NCI-H748 treated with DMSO at 0.1 percent for 48 hours (cell line): ENCODE results near the gene CRISPLD2.
"Not testable (repeated sequence)": the region's sequence is repeated elsewhere in the genome, so short reads cannot be mapped to it uniquely, and the experiment has no call there.

Experiments
- DNase-seq: peaks from one replicate; lab custom pipeline; 2025; lab: John Stamatoyannopoulos, UW

Gene CRISPLD2

DNA sequence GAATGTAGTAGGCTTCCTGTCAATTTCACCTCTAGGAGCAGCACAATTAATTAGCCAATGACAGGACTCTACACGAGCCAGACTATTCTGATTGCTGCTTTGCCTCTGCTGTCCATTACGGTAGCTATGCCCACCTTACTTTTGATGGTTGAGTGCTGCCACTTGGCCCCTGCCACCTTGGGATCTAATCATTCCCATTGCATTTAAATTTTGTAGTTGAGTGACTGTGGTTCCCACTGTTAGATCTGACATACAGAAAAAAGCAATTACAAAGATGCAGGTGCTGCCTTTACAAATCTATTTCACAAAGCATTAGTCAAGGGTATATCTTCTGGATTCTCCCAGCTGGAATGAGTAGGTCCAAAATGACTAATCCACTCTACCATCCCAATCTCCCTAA, 39.9 kb downstream of the CRISPLD2 start:
- no peak for DNase-seq

DNA sequence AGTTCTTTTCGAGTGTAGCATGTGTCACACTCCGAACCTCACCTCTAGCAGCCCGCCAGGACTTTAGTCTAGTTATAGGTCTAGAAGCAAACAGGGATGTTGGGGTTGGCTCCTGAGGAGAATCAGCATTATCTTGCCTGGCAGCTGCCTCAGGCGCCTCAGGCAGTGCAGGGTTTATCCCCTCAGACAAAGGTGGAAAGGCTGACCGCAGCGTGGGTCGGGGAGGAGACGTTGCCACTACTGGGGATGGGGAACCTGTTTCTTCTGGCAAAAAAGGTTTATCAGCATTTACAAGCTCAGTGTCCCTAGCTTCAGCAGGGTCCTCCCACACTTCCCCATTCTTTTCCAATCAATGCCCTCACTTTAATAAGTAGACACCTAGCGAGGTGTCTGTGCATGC, 40.6 kb downstream of the CRISPLD2 start:
- DNase-seq, result no peak

DNA sequence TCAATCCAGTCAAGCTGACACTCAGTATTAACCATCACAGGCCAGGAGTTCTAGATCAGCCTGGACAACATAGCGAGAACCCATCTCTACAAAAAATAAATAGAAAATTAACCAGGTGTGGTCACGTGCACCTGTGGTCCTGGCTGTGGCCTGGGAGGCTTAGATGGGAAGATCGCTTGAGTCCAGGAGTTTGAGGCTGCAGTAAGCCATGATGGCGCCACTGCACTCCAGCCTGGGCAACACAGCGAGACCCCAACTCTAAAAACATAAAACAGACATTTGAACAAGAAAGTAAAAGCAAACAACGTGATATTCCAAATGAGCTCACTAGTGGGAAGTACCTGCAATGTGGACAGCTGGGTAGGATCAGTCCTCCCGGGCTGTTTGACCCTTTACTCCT, 41.9 kb downstream of the CRISPLD2 start:
- no peak for DNase-seq

DNA sequence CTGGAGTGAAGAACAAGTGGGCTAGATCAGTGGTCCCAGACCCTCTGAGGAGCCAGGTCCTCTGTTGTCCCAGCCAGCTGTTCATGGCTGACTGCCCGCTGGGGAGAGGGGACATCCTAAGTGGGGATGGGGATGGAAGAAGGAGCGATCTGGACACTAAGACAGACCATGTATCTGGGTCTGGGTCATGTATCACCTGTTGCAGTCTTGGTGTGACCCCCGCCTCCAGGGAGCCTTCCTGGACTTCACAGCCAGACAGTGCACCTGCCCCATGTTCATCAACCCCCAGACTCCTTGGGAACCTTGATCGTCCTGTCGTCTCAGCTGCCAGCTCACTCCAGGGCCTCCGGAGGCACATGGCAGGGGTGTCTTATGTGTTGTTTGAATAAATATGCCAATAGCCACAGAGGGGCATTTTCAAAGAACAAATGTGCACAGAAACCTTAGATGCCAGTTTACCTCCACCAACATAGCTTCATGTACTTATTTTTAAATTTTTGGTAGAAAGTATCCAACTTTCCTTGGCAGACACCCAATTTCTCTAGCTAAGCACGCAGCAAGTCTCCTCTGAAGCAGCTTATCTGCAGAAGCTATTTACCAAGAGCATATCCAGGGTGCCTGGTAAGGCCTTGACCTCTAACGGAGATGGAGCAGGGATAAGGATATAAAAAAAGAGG, 43.2 kb downstream of the CRISPLD2 start:
- DNase-seq, result no peak

DNA sequence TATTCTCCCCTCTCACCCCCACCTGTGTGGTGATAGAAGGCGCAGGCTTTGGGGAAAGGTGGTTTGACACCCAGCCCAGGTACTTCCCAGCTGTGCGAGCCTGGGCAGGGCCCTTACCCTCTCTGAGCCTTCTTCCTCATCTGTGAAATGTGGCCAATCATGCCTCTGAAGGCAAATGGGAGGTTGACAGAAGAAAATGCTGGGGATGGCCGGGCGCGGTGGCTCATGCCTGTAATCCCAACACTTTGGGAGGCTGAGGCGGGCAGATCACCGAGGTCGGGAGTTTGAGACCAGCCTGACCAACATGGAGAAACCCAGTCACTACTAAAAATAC, 43.7 kb downstream of the CRISPLD2 start:
- DNase-seq, result no peak

DNA sequence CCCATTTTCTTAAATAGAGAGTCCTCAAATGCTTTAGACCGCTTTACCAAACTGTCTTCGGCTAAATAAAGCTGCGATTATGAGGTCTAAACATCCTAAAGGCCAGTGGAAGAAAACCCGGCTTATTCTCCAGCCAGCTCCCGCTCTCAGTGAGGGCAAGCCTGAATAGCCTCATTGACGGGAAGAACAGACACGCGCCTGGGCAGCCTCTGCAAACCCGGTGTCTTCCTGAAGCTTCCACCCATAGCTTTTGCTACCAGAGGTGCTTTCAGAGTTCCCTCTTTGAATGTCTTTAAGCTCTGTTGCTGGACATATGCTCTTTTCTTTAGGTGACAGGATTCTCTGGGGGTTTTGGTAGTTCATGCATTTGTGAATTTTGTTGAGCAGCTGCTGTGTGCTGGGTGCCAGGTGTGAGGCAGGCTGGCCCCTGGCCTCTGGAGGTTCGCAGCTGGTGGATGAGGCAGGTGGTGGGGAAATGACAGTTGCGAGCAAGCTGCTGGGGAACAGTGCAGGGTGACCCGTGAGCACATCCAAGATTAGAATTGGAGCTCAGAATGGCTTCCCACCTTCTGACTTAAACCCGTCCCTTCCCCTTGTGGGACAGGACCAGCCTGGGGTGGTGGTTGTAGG, 44.7 kb downstream of the CRISPLD2 start:
- DNase-seq, result no peak

DNA sequence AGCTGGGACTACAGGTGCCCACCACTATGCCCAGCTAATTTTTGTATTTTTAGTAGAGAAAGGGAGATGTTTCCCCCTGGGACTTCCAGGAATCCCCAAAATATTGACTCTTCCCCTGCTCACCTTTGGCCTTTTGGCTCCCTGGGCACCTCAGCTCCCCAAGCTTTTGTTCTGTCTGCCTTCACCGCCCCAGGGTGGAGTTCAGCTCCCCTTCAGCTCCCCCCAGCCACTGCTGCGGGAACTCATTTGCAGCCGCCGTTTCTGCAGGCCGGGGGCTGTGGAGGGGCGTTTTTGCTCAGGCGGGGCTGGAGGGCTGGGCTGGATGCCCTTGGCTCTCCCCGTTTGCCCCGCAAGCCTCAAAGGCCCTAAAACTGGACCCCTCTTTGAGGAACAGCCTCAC, 47.9 kb downstream of the CRISPLD2 start:
- no peak for DNase-seq

DNA sequence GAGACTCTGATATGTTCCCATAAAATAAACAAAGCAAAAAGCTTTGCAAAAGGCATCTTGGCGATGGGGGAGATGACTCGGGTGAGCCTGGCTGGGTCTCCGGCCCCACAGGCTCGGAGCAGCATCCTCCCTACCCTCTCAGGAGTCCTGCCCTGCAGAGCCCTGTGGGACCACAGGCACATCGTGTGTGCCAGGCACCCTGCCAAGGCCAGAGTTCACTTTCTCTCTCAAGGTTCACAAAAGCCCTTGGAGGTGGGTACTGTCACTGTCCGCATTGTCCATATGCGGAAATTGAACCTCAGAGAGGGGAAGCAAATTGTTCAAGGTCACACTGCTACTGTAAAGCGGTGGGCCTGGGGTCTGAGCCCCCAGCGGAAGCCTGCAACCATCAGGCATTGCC, 48.5 kb downstream of the CRISPLD2 start:
- no peak for DNase-seq

DNA sequence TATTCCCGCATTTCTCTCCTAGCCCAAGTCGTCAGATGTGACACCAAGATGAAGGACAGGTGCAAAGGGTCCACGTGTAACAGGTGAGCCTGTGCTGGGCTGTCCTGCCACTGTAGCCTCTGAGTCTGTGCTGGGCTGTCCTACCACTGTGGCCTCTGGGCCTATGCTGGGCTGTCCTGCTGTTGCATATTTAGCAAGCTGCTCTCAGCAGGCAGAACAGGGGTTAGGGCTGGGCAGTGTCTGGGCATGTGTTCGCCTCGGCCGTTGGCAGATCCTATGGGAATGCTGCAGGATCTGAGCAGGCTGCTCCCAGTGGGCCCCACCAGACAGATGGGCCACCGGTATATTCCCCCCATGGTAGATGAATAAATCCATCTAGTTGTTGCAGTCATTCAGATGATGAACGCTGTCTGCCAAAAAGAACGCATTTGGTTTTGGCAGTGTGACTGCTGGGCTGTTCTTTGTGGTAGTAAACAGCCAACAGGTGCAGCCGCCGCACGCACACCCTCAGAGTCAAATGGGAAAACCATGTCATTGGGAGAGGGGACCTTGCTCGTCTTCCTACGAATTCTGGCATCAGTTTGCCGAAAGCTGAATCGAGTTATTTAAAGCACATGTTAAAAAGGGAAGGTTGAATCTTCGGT, 49.2 kb downstream of the CRISPLD2 start:
- DNase-seq, result no peak

DNA sequence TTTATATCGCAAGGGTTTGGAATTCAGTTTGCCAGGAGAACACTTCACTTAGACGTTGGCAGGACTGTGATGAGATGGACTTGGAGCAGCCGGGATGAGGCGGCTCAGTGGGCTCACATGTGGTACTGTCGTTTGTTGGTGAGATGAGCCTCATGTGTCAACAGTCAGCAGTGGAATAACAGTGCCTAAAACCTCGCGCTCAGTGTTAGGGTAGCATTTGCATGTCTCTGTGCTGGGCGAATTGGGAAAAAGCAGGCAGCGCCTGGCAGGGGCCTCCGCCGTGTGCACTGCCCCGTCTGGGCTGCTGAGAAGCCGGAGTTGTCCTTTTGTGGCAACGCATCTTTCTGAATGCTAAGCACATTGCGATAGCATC, 49.7 kb downstream of the CRISPLD2 start:
- DNase-seq, result no peak

DNA sequence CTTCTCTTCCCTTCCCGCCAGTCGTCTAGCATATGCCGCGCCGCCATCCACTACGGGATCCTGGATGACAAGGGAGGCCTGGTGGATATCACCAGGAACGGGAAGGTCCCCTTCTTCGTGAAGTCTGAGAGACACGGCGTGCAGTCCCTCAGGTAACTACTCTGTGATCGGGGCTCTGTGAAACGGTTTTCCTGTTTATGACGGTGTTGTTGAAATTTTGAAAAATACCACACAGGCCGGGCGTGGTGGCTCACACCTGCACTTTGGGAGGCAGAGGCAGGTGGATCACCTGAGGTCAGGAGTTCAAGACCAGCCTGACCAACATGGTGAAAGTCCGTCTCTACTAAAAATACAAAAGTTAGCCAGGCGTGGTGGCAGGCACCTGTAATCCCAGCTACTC, 53.2 kb downstream of the CRISPLD2 start:
- DNase-seq, result not testable (repeated sequence)

DNA sequence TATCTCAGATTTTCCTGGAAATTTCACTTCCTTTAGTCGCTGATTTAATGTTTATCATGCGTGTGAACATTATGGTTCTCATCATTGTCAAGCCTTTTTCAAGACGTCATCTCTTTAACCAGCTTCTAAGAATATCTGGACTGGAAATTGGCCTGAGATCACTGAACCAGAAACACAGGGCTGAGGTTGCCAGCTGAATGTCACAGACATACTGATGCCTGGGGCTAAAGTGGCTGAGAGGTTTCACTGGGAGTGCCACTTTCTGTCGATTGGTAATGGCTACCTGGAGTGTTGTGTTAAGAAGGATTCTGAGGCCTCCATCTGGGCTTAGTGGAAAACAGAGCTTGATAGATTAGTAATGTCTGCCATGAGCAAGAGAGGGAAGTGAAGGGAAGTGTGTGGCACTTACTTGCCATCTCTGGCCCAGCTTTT, 54.2 kb downstream of the CRISPLD2 start:
- DNase-seq, result no peak

DNA sequence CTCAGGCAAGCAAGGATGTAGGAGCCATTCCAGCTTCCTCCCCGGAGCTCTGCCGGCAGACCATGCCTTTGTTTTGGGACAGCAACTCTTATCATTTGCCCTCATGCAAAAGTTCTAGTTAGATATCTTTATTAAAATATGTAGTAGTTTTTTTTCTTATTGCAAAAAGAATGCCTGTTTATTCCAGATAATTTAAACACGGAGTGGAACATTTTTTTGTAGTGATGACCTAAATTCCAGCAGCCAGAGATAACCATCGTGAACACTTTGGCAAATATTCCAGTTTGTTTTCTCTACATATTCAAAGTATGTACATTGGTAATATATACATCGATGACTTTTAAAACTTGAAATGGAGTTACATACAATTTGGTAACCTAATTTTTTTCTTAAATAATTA, 54.8 kb downstream of the CRISPLD2 start:
- DNase-seq, result no peak

DNA sequence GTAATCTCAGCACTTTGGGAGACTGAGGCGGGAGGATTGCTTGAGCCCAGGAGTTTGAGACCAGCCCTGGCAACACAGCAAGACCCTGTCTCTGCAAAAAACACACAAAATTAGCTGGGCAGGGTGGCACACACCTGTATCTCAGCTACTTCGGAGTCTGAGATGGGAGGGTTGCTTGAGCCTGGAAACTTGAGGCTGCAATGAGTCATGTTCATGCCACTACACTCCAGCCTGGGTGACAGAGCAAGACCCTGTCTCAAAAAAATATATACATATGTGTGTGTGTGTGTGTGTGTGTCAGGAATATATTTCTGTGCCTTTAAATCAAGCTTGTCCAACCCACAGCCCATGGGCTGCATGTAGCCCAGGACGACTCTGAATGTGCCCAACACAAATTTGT, 55.2 kb downstream of the CRISPLD2 start:
- no peak for DNase-seq

DNA sequence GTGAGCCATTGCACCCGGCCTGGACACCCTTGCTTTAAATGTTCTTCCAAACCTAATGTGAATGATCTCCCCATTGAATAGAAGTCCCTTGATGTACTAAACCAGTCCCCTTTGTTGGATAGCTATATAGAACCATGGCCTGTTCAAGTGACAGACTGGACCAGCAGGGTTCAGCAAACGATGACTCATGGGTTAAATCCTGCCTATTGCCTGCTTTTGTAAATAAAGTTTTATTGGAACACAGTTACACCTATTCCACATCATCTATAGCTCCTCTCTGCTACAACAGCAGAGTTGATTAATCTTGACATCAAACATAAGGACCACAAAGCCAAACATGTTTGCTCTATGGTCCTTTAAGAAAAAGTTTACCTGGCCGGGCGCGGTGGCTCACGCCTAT, 56.1 kb downstream of the CRISPLD2 start:
- DNase-seq, result no peak

DNA sequence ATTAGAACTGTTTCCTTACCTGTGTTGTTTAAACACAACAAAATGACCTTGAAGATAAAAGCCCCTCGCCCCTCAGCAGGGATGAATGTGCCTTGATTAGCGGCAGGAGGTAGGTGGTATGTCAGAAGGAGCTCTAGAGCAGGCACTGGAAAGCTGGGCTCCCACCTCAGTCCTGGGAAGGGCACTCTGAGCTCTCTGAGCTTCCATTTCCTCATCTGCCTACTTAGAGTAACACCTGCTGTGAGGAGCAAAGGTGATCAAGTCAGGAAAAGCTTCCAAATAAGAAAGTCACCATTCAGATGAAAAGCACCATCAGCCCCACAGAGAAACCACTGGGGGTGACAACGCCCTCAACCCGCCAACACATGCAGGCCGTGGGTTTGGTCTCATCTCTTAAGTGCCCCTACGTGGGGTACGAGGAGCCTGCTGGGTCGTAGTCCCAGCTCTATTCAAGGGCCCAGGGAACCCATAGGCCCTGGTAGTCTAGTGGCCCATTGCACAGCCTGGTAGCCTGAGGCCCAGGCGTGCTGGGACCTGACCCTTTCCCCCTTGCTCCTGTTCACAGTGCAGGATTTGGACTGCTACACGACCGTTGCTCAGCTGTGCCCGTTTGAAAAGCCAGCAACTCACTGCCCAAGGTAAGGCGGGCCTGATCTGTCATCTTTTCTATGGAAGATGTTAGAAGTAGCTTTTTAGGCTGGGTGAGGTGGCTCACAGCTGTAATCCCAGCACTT, 57.3 kb downstream of the CRISPLD2 start:
- DNase-seq, result no peak

DNA sequence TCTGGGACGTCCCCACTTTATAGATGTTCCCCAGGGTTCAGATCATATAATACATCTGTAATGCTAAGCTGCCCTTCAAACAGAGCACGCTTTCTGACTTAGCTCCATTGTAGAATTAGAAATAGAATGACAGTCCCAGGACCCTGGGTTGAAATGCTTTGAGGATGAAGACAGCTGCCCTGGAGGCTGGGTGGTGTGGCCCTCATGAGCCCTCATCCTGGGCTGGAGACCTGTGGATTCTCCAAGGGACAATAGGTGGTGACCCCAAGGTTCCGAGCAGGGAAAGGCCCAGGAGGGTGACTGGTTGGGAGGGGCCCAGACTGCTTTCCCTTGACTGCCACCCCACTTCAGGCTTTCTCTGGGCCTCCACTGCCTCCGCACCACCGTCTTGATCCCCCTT, 59.0 kb downstream of the CRISPLD2 start:
- DNase-seq, result no peak

DNA sequence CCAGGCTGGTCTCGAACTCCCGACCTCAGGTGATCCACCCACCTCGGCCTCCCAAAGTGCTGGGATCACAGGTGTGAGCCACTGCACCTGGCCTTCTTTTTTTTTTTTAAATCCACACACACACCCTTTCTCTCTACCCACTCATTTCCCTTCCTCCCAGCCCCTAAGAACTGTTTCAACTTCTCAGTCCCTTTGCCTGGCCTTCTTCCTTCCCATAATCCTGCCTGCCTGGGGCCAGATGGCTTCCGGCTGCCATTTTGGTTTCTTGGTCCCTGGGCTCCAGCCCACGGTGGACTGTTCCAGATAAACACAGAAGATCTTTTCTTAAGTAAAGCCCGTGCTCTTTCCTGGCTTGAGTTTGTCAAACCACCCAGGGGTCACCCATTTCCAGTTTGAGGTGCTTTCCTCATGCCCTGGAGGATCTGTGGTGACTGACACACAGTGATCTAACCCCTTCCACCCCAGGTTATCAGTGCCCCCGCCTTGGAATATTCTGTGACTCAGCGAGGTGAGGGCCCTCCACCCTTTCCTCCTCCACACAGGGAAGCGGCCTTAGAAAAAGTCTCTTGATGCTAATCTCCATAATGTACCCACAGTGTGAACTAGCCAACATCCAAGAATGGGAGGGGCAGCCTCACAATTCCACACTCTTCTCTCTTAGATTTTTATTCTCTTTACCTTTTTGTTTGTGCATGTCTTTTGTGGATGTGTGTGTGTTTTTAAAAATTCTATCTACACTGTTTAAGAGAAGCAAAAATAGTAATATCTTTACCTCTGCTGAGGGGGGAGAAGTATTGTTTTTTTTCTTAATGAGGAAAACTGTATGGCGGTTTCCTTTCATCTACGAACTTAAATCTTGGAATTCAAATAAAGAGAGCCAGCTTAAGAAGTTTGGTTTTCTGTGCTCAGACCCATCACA, 60.0 kb downstream of the CRISPLD2 start:
- no peak for DNase-seq

DNA sequence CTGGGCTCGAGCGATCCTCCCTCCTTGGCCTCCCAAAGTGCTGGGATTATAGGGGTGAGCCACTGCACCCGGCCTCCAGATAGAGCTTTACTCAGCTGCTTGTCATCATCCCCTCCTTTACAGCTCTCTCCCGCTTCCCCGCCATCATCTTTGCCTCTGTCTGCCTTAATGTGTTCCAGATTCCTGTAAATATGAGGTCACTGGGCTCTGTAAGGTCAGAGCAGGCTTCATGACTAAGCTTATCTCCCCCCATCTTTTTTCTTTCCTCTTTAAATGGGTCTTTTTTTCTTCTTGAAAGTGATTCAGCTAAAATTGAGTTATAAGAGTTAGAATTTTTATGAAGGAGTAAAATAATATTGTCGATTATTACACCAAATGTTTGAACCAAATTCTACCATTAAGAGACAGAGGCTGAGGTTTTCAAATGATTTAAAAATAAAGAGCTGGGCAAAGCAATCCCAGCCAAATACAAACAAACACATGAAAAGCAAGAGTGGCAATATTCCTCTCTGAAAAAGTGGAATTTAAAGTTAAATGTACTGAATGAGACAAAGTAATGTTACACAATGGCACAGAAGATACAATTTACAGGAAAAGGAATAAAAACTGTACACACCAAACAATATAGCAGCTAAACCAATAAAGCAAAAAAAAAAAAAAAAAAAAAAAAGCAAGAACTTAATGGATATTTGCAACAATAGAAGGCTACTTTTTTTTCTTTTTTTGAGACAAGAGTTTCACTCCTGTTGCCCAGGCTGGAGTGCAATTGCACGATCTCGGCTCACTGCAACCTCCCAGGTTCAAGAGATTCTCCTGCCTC, 62.1 kb downstream of the CRISPLD2 start:
- DNase-seq, result no peak

DNA sequence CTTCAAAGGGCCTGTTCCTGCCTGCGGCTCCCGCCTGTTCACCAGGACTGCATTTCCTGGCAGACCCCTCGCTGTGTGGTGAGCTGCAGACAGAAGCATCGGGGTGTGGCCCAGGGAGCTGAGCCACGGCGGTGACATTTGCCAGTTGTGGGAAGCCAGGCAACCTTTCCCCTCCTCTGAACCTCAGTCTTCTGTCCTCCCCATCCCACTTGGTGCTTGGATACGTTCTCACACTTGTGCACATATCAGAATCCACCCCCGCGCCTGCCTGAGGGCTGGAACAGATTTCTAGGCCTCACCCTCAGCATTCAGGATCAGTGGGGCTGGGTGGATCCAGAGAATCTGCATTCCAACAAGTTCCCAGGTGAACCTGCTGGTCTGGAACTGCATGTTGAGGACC, 63.5 kb downstream of the CRISPLD2 start:
- DNase-seq, result no peak

DNA sequence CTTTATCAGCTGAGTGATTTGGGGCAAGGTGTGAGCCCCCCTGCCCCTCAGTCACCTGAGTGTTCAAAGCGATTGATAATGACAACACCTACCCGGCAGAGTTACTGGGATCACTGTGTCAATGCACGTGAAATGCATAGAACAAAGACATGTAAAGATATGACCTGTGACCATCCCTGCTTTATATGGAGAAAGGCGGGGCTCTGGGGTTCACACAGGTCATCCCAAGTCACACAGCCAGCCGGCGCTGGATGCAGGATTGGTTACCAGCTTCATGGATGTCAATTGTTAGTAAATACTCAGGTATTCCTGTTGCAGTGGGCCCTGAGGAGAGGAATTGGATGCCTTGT, 64.4 kb downstream of the CRISPLD2 start:
- no peak for DNase-seq
